Endothelial cell (in vitro differentiated cells): Measurements from ENCODE around the gene FBXL12. TPM values are rescaled to one million over a fixed set of nuclear protein-coding genes. Genes with fewer than 3 reads are reported as not detected.

Source experiments
- DNase-seq: peaks from one replicate; pipeline ENCODE4 v3.0.0; 2021; ENCODE audit warnings: low spot score
- H3K27ac Mint-ChIP-seq: one replicate; pipeline ENCODE4 v1.8.0; 2021; ENCODE audit warnings: mixed read lengths, inconsistent platforms; ENCODE audit not compliant: unreplicated experiment
- H3K27me3 Mint-ChIP-seq: one replicate; pipeline ENCODE4 v1.8.0; 2021; ENCODE audit warnings: mild to moderate bottlenecking, moderate library complexity, mixed read lengths, inconsistent platforms; ENCODE audit not compliant: unreplicated experiment
- H3K36me3 Mint-ChIP-seq: one replicate; pipeline ENCODE4 v1.8.0; 2021; ENCODE audit warnings: mild to moderate bottlenecking, low read depth, mixed read lengths, inconsistent platforms; ENCODE audit not compliant: unreplicated experiment
- H3K4me1 Mint-ChIP-seq: one replicate; pipeline ENCODE4 v1.8.0; 2021; ENCODE audit warnings: mild to moderate bottlenecking, mixed read lengths, inconsistent platforms; ENCODE audit not compliant: unreplicated experiment
- H3K4me3 Mint-ChIP-seq: one replicate; pipeline ENCODE4 v1.8.0; 2021; ENCODE audit warnings: mild to moderate bottlenecking, mixed read lengths, inconsistent platforms; ENCODE audit not compliant: unreplicated experiment
- H3K9me3 Mint-ChIP-seq: one replicate; pipeline ENCODE4 v1.8.0; 2021; ENCODE audit warnings: mixed read lengths, inconsistent platforms; ENCODE audit not compliant: unreplicated experiment
- total RNA-seq: library from RNA; stranded (reverse); fragmentation: NEBNext Ultra II Directional; extraction: Animal tissue kit (Norgen Biotek cat#: 25700); gene quantifications from one replicate; pipeline ENCODE4 v1.2.1, GENCODE V29; 2021; ENCODE audit not compliant: unreplicated experiment
- TF ChIP-seq, protein P1 (sequence below): fragments of 200-600 bp; sonication (generic); IDR thresholded peaks from one replicate; pipeline ENCODE4 v1.5.0; 2021; ENCODE audit warnings: antibody characterized with exemption; ENCODE audit not compliant: unreplicated experiment

Gene FBXL12
- total RNA-seq, 1 donor from 2014 or later: 45.9 TPM

- TF ChIP-seq, protein P1, sequence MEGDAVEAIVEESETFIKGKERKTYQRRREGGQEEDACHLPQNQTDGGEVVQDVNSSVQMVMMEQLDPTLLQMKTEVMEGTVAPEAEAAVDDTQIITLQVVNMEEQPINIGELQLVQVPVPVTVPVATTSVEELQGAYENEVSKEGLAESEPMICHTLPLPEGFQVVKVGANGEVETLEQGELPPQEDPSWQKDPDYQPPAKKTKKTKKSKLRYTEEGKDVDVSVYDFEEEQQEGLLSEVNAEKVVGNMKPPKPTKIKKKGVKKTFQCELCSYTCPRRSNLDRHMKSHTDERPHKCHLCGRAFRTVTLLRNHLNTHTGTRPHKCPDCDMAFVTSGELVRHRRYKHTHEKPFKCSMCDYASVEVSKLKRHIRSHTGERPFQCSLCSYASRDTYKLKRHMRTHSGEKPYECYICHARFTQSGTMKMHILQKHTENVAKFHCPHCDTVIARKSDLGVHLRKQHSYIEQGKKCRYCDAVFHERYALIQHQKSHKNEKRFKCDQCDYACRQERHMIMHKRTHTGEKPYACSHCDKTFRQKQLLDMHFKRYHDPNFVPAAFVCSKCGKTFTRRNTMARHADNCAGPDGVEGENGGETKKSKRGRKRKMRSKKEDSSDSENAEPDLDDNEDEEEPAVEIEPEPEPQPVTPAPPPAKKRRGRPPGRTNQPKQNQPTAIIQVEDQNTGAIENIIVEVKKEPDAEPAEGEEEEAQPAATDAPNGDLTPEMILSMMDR: no peak
- H3K9me3 Mint-ChIP-seq: peaks cover 4% of the 10 kb centered on the region
- peak overlapping the region; percentile 88 for H3K27ac Mint-ChIP-seq
- peaks cover 11% of the 10 kb centered on the region for H3K4me1 Mint-ChIP-seq
- peaks cover 10% of the 10 kb centered on the region for H3K27me3 Mint-ChIP-seq
- peak overlapping the region; percentile 93 for H3K4me3 Mint-ChIP-seq
- H3K36me3 Mint-ChIP-seq: peaks cover 35% of the 10 kb centered on the region
- DNase-seq: no peak
Measured at GRCh38 chr19:9818175-9818733, 625 bp downstream of the FBXL12 start.

DNA sequence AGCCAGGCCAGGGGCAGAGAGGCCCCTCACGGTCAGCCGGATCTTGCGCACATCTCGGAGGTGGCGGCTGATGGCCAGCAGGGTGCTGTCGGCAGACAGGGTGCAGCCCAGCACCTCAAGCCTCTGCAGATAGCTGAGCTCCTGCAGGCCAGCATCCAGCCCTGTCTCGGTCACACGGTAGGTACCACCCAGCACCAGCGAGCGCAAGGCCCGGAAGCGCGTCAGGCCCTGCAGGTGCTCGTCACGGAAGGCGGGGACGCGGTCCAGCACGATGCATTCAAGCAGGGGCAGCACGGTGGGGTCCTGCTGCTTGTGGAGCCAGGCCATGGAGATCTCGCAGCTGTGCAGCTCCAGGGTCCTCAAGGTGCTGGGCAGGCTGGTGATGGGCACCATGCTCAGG, 7.7 kb downstream of the FBXL12 start:
- Mint-ChIP-seq H3K36me3 (peaks cover 30% of the 10 kb centered on the region), H3K27ac (no peak overlapping the region), H3K9me3 (peaks cover under 1% of the 10 kb centered on the region), H3K27me3 (peaks cover 3% of the 10 kb centered on the region), H3K4me1 (no peaks in the 10 kb centered on the region), H3K4me3 (no peak overlapping the region)
- DNase-seq: no peak
- TF ChIP-seq, protein P1: no peak

- TF ChIP-seq, protein P1: no peak
- Mint-ChIP-seq H3K4me1 (no peaks in the 10 kb centered on the region), H3K4me3 (peak overlapping the region; percentile 43), H3K36me3 (peaks cover 16% of the 10 kb centered on the region), H3K9me3 (no peaks in the 10 kb centered on the region), H3K27ac (no peak overlapping the region), H3K27me3 (peaks cover 2% of the 10 kb centered on the region)
- DNase-seq: no peak
Measured at GRCh38 chr19:9808855-9809824, 9.7 kb downstream of the FBXL12 start.

DNA sequence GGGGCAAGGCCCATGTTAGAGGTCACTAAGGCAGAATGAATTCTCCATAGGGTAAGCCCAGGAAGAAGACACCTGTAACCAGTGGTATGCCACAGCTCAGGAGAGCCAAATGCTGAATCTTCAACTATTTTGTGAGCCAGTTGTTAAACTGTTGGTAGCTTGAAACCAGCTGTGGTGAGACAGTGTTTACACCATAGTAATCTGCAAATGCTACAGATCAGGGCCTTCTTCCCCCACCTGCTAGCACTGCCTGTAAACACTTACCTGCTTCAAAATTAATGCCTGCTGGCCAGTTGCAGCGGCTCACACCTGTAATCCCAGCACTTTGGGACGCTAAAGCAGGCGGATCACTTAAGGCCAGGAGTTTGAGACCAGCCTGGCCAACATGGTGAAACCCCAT, 12.1 kb downstream of the FBXL12 start:
- Mint-ChIP-seq H3K27me3 (no peaks in the 10 kb centered on the region), H3K36me3 (peaks cover 15% of the 10 kb centered on the region), H3K4me3 (no peak overlapping the region), H3K9me3 (peaks cover 5% of the 10 kb centered on the region), H3K27ac (no peak overlapping the region), H3K4me1 (no peaks in the 10 kb centered on the region)
- TF ChIP-seq, protein P1: no peak
- DNase-seq: no peak

- DNase-seq: no peak
- no peak overlapping the region for H3K27ac Mint-ChIP-seq
- H3K27me3 Mint-ChIP-seq: no peaks in the 10 kb centered on the region
- H3K9me3 Mint-ChIP-seq: peaks cover 5% of the 10 kb centered on the region
- H3K4me1 Mint-ChIP-seq: peaks cover 2% of the 10 kb centered on the region
- peaks cover 6% of the 10 kb centered on the region for H3K36me3 Mint-ChIP-seq
- TF ChIP-seq, protein P1: no peak
- H3K4me3 Mint-ChIP-seq: no peak overlapping the region
Measured at GRCh38 chr19:9801976-9802375, 16.9 kb downstream of the FBXL12 start.
